GM12892 (cell line): Measurements from ENCODE around the gene HSPA13.
"Not testable (repeated sequence)": the region's sequence is repeated elsewhere in the genome, so short reads cannot be mapped to it uniquely, and the experiment has no call there.

ENCODE experiments used
- DNase-seq: peaks from one replicate; pipeline ENCODE4 v3.0.0; 2011; ENCODE audit not compliant: insufficient read length
- FAIRE-seq: peaks from 2 replicates; lab custom pipeline; 2011; peaks lifted over from hg19 to GRCh38; lab: Jason Lieb, UNC
- POLR2A ChIP-seq: IDR thresholded peaks from 2 replicates; pipeline ENCODE4 v1.6.1; 2011; ENCODE audit warnings: low read depth, low read length, control low read depth
- POLR2AphosphoS5 ChIP-seq: IDR thresholded peaks from 2 replicates; pipeline ENCODE4 v1.6.1; 2011; ENCODE audit warnings: low read depth, low read length, control low read depth
- TAF1 ChIP-seq: IDR thresholded peaks from 2 replicates; pipeline ENCODE4 v1.6.1; 2011; ENCODE audit warnings: low read depth, mild to moderate bottlenecking, control low read depth, low read length, borderline replicate concordance

The HSPA13 gene

DNA sequence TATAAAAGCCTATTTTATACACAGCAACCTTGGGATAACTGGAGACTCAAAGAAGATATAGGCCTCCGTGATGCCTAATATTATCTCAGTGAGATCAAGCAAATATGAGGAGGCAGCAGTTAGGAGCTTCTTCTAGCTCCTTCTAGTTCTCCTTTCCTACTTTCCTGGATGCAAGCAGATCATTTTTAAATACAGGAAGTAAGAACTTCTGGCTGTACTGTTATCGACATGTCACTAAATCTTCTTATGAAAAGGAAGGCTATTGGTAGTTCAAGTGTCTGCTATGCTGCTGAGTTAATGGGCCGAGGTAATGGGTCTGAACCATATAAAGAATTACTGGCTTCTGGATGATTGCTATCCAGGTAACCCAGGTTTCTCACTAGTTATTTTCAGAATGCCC, 15.9 kb downstream of the HSPA13 start:
- FAIRE-seq, result no peak

DNA sequence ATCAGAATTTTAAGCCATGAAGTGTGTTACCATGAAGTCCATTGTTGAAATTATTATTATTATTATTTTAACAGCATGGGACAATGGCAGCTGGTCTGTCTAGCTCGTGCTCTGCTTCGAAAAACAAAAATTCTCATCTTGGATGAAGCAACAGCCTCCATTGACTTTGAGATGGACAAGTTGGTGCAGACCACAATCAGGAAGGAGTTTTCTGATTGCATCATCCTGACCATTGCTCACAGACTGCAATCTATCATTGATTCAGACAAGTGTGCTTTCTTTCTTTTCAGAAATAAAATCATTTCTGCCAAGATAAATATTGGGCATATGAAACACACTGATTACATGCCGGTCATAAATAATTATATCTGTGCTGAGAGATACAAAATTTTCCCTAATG, 21.0 kb downstream of the HSPA13 start:
- DNase-seq (no peak), FAIRE-seq (no peak)
- TF ChIP-seq POLR2AphosphoS5 (no peak), POLR2A (no peak), TAF1 (no peak)

More for the DNA sequence above, 15.9 kb downstream of the HSPA13 start:
- TF ChIP-seq TAF1 (no peak), POLR2A (no peak), POLR2AphosphoS5 (no peak)
- no peak for DNase-seq

DNA sequence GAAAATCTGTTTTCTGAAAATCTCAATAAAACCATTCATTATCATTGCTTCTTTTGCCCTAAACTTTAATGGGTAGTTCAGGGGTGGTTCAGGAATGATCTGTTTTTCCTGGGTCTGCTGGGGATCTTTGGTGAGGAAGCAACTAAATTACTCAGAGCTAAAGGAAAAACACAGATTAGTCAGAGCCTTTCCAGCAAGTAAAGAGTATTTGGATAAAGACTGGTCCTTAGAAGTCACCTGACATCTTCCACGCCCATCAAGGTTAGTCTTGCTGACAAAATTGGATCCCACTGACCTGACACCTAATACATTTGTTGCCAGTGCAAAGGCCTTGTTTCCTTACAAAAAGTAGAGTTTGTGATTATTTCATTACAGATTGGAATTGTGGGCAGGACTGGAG, 24.2 kb downstream of the HSPA13 start:
- no peak for DNase-seq
- no peak for FAIRE-seq
- TF ChIP-seq POLR2A (no peak), POLR2AphosphoS5 (no peak), TAF1 (no peak)

DNA sequence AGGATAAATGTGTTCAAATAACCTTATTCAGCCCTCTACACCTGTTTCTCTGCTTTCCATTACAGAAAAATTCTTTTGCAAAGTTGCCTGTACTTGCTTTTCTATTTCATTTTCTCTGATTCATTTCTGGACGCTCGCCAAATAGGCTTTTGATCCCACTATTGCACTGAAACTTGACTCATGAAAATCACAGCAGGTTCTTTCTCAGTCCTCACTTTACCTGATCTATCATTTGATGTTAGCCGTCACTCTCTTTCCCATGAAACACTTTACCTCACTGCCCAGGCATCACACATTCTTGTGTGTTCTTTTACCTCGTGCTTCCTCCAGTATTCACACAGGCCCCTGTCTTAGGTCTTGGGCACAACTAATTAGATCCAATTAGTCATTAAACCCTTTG, 26.2 kb downstream of the HSPA13 start:
- no peak for FAIRE-seq
- TF ChIP-seq POLR2A (no peak), TAF1 (no peak), POLR2AphosphoS5 (no peak)
- no peak for DNase-seq

DNA sequence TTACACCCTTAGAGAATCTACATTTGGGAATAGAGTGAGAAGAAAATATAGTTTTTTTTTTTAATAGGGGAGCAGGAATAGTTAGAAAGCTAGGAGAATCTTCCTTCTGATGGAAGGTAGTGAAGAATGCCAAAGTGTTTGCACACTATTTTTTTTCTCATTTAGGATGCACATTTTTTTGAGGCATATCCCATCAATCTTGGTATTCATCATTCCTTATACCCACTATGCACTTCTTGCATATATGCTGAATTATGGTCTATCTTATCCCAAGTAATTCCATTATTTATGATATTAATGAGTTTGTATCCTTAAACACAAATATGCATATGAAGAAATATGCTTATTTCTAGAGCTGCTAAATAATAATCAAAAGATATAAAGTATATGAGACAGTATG, 28.4 kb downstream of the HSPA13 start:
- no peak for FAIRE-seq
- no peak for TF ChIP-seq POLR2A
- no peak for TF ChIP-seq TAF1
- TF ChIP-seq POLR2AphosphoS5, result no peak
- no peak for DNase-seq

DNA sequence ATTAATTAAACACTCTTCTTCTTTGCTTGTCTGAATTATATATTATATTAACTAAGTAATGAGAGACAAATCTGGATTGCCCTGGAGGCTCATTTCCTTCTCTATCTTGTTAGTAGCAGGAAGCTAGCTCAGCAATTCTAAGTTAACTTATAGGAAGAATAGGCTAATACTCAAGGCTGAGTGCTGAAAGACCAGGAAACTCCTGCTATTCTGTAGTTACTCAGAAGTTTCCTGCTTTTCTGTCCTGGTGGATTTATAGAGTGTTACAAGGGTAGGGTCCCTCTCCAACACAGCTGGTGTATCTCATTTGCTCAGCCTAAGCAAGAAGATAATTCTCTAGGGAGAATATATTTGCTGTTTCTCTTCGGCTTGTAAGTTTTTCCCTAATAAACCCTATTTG, 29.2 kb downstream of the HSPA13 start:
- DNase-seq (no peak), FAIRE-seq (no peak)
- TF ChIP-seq POLR2A, result no peak
- no peak for TF ChIP-seq TAF1
- TF ChIP-seq POLR2AphosphoS5, result no peak

DNA sequence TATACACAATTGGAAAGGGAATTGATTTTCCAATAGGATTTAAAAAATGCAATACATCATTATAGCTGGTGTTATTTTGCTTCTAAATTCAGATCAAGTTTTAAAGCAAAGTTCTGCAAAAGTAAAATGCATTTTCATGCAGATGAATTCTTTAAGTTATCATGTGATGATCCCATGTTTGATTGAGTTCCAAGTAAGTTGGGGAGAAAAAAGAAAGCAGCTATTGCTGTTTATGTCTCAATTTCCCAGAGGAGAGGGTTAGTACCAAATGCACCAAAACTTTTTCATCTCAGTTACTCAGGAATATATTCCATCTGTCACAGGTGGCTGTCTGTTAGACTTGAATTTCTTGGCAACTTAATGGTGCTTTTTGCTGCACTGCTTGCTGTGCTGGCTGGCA, 29.7 kb downstream of the HSPA13 start:
- no peak for TF ChIP-seq TAF1
- no peak for TF ChIP-seq POLR2AphosphoS5
- no peak for TF ChIP-seq POLR2A
- DNase-seq (no peak), FAIRE-seq (no peak)

DNA sequence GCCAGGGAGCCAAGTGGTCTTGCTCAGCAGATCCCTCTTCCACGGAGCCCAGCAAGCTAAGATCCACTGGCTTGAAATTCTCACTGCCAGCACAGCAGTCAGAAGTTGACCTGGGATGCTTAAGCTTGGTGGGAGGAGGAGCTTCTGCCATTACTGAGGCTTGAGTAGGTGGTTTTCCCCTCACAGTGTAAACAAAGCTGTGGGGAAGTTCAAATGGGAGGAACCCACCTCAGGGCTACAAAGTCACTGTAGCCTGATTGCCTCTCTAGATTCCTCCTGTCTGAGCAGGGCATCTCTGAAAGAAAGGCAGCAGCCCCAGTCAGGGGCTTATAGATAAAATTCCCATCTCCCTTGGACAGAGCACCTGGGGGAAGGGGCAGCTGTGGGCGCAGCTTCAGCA, 55.6 kb downstream of the HSPA13 start:
- not testable (repeated sequence) for DNase-seq, FAIRE-seq

DNA sequence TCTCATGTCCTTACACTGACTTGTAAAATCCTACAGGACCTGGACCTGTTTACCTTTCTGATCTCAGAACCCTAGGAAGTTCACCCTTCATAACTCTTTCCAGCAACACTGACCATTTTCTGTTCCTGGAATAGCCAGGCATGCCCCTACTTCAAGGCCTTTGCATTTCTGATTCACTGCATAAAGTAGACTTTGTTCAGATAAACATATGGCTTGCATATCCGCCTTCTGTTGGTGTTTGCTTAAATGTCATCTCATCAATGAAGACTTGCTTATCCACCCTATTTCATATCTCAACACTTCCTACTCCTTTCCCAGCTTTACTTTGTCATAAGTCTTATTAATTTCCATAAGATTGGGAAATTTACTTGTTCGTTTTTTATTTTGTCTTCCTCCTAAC, 57.4 kb downstream of the HSPA13 start:
- DNase-seq (no peak), FAIRE-seq (no peak)
- TF ChIP-seq TAF1 (no peak), POLR2AphosphoS5 (no peak), POLR2A (no peak)
